IMR-90 (cell line): ENCODE data around the gene WDR27. TPM values are rescaled to one million over a fixed set of nuclear protein-coding genes. Genes with fewer than 3 reads are reported as not detected.

Source experiments
- ATAC-seq: fragments of 200-7000 bp; cut with Tn5 transposase; 2 replicates; pipeline ENCODE4 v1.9.1; 2020; ENCODE audit warnings: low read depth, mild to moderate bottlenecking, moderate library complexity
- BruUV-seq: library from RNA; stranded (reverse); fragments of 400-500 nt; replicated peaks from 2 replicates; lab custom pipeline; 2021; lab: Mats Ljungman, UMichigan
- CTCF ChIA-PET: fragments of 300-600 bp; formaldehyde crosslinking; extraction: SDS; loops from one replicate; lab custom pipeline; 2021; ENCODE audit warnings: antibody characterized with exemption; lab: Yijun Ruan, JAX
- POLR2A ChIA-PET: fragments of 300-600 bp; sonication (Branson Sonifier 250); formaldehyde crosslinking; loops from one replicate; lab custom pipeline; 2022; ENCODE audit warnings: antibody characterized with exemption; ENCODE audit not compliant: unreplicated experiment; lab: Charles Lee
- DNase-seq: peaks from one replicate; pipeline ENCODE4 v3.0.0; 2013
- H2AFZ ChIP-seq: replicated peaks from 2 replicates; pipeline ENCODE3; 2013; ENCODE audit warnings: low read length, mild to moderate bottlenecking; ENCODE audit not compliant: poor library complexity
- H2AK5ac ChIP-seq: 2 replicates; pipeline ENCODE4 v1.6.1; 2013; ENCODE audit warnings: low read depth, low read length, inconsistent platforms
- H2AK9ac ChIP-seq: replicated peaks from 2 replicates; pipeline ENCODE3; 2013; ENCODE audit warnings: mild to moderate bottlenecking, low read depth, low read length, moderate library complexity; ENCODE audit not compliant: poor library complexity
- H2BK120ac ChIP-seq: 2 replicates; pipeline ENCODE4 v1.6.1; 2013; ENCODE audit warnings: low read depth, low read length, inconsistent platforms
- H2BK15ac ChIP-seq: 3 replicates; pipeline ENCODE4 v1.6.1; 2013; ENCODE audit warnings: low read depth, low read length, inconsistent platforms
- H2BK20ac ChIP-seq: 2 replicates; pipeline ENCODE4 v1.6.1; 2013; ENCODE audit warnings: low read depth, mild to moderate bottlenecking, inconsistent platforms, low read length, moderate library complexity
- H2BK5ac ChIP-seq: 2 replicates; pipeline ENCODE4 v1.6.1; 2013; ENCODE audit warnings: mild to moderate bottlenecking, low read depth, low read length, inconsistent platforms; ENCODE audit not compliant: poor library complexity, severe bottlenecking
- H3K14ac ChIP-seq: replicated peaks from 2 replicates; pipeline ENCODE4 v1.6.1; 2013; ENCODE audit warnings: low read depth, low read length, inconsistent platforms
- H3K18ac ChIP-seq: 2 replicates; pipeline ENCODE4 v1.6.1; 2013; ENCODE audit warnings: low read depth, low read length, control low read depth
- H3K23ac ChIP-seq: 2 replicates; pipeline ENCODE4 v1.6.1; 2013; ENCODE audit warnings: low read depth, low read length, inconsistent platforms
- H3K27ac ChIP-seq: 2 replicates; pipeline ENCODE4 v1.5.1; 2013; ENCODE audit warnings: mild to moderate bottlenecking, control low read depth, low read length; ENCODE audit not compliant: insufficient read depth
- H3K27me3 ChIP-seq: 2 replicates; pipeline ENCODE4 v1.6.1; 2013; ENCODE audit warnings: low read length; ENCODE audit not compliant: control insufficient read depth, insufficient read depth
- H3K36me3 ChIP-seq: 2 replicates; pipeline ENCODE4 v1.6.1; 2013; ENCODE audit warnings: low read length, mixed read lengths; ENCODE audit not compliant: control insufficient read depth, insufficient read depth
- H3K4ac ChIP-seq: 2 replicates; pipeline ENCODE4 v1.6.1; 2013; ENCODE audit warnings: low read depth, low read length, inconsistent platforms
- H3K4me1 ChIP-seq: 2 replicates; pipeline ENCODE4 v1.6.1; 2013; ENCODE audit warnings: low read length, mixed read lengths; ENCODE audit not compliant: control insufficient read depth, insufficient read depth
- H3K4me2 ChIP-seq: 2 replicates; pipeline ENCODE4 v1.6.1; 2013; ENCODE audit warnings: low read depth, mild to moderate bottlenecking, control low read depth, low read length, moderate library complexity
- H3K4me3 ChIP-seq: 2 replicates; pipeline ENCODE4 v1.5.1; 2013; ENCODE audit warnings: low read depth, mild to moderate bottlenecking, control low read depth, low read length, moderate library complexity; ENCODE audit not compliant: insufficient read depth
- H3K56ac ChIP-seq: 2 replicates; pipeline ENCODE4 v1.6.1; 2013; ENCODE audit warnings: low read length, inconsistent platforms; ENCODE audit not compliant: insufficient read depth; ENCODE audit errors: extremely low read depth
- H3K79me1 ChIP-seq, 2 experiments: 2 replicates each; pipeline ENCODE4 v1.6.1; 2013; ENCODE audit warnings: low read length in 2 of 2, inconsistent platforms in 1 of 2, low read depth in 1 of 2
- H3K9ac ChIP-seq: 2 replicates; pipeline ENCODE4 v1.6.1; 2013; ENCODE audit warnings: low read depth, low read length, control low read depth
- H3K9me1 ChIP-seq: 2 replicates; pipeline ENCODE4 v1.6.1; 2013; ENCODE audit warnings: low read length, inconsistent platforms; ENCODE audit not compliant: insufficient read depth
- H3K9me3 ChIP-seq: 2 replicates; pipeline ENCODE4 v1.6.1; 2013; ENCODE audit warnings: low read length; ENCODE audit not compliant: control insufficient read depth, insufficient read depth
- H4K20me1 ChIP-seq: 2 replicates; pipeline ENCODE4 v1.6.1; 2013; ENCODE audit warnings: low read length, inconsistent platforms; ENCODE audit not compliant: insufficient read depth
- H4K5ac ChIP-seq: 2 replicates; pipeline ENCODE4 v1.6.1; 2013; ENCODE audit warnings: mild to moderate bottlenecking, low read depth, low read length, control low read depth
- H4K8ac ChIP-seq, 2 experiments: 2 replicates each; pipeline ENCODE4 v1.6.1; 2013; ENCODE audit warnings: low read depth in 2 of 2, low read length in 2 of 2, control low read depth in 1 of 2, inconsistent platforms in 1 of 2
- H4K91ac ChIP-seq: 2 replicates; pipeline ENCODE4 v1.6.1; 2013; ENCODE audit warnings: low read depth, low read length, inconsistent platforms; ENCODE audit not compliant: insufficient read depth
- POLR2A ChIP-seq: IDR thresholded peaks from 2 replicates; pipeline ENCODE4 v1.6.1; 2012; ENCODE audit warnings: mild to moderate bottlenecking, low read depth, low read length
- RAD21 ChIP-seq: IDR thresholded peaks from 2 replicates; pipeline ENCODE4 v1.6.1; 2012; ENCODE audit warnings: low read length, improper control_type of control experiment
- WGBS, 2 experiments: methylation state at CpG; one replicate each; pipeline versions ENCODE4 v1.1.5 to v1.1.7; 2013; ENCODE audit warnings: missing lambda C conversion rate in 2 of 2; ENCODE audit not compliant: insufficient read length in 1 of 2; ENCODE audit errors: extremely low coverage in 2 of 2; 5-methylcytosine and 5-hydroxymethylcytosine counted together
- dilution Hi-C: fragments of 300-500 bp; cut with HindIII; formaldehyde crosslinking; loops from one replicate; pipeline ENCODE4 v1.14.3; 2018; ENCODE audit warnings: low sequenced_read_pairs; ENCODE audit not compliant: unreplicated experiment
- in situ Hi-C: fragments of 300-500 bp; cut with MboI; formaldehyde crosslinking; loops from 3 replicates; pipeline ENCODE4 v1.14.3; 2019; ENCODE audit warnings: low sequenced_read_pairs, inconsistent platforms, mixed read lengths
- intact Hi-C: fragments of 100-400 bp; cut with micrococcal nuclease; formaldehyde crosslinking; loops from 2 replicates; pipeline ENCODE4 v1.10.0; 2022
- polyA plus RNA-seq, 3 experiments: library from polyadenylated mRNA; depleted of rRNA; stranded (reverse); fragments of >200 nt; gene quantifications; 2 replicates each; pipeline ENCODE4 v1.2.3, GENCODE V29; 2012; ENCODE audit warnings: low replicate concordance in 1 of 3
- total RNA-seq: library from RNA; depleted of rRNA; stranded (reverse); fragments of >200 nt; gene quantifications from 2 replicates; pipeline ENCODE4 v1.2.3, GENCODE V29; 2012

Gene WDR27
- total and polyA plus RNA-seq, 2 of the 4 experiments (the other 2 are of a cell fraction), result 7.0 to 18.5 TPM

GRCh38 chr6:169700296-169700695 lies 1.5 kb downstream of the WDR27 start:
- intact Hi-C loops, result loop anchor here (2.0 to 5.0 kb wide), 3 partner anchors 45 to 448 kb away; partner anchors contain the start of gene THBS2
- WGBS, 2 experiments, result no CpG with 5 or more reads among the region's 5 CpGs
- Histone ChIP-seq H2BK20ac (0 out of 2 replicates have a peak overlapping the region, but pooled peaks have one; percentile 5), H3K4me3 (no peak overlapping the region; the same call in 1 of the 2 replicates), H3K27me3 (no peaks in the 10 kb centered on the region), H4K5ac (peak overlapping the region; percentile 63), H3K4me2 (peak overlapping the region; percentile 63), H4K8ac (peak overlapping the region; percentile 31 to 66; a peak in 2 of 4 replicates), H3K14ac (no peak overlapping the region), H2BK15ac (no peak overlapping the region), H3K36me3 (peaks cover 9% of the 10 kb centered on the region), H3K4me1 (peaks cover 9% of the 10 kb centered on the region), H4K91ac (peak overlapping the region; percentile 48), H2AK9ac (no peak overlapping the region), H3K4ac (peak overlapping the region; percentile 35), H3K27ac (peak overlapping the region; percentile 35; the same call in 1 of the 2 replicates), H3K9me3 (no peaks in the 10 kb centered on the region), H2BK5ac (peak overlapping the region; percentile 16), H3K56ac (no peak overlapping the region), H3K9ac (peak overlapping the region; percentile 1), H2AFZ (no peak overlapping the region), H3K9me1 (peaks cover 9% of the 10 kb centered on the region; the same call in 1 of the 2 replicates), H2BK120ac (peak overlapping the region; percentile 57; the same call in 1 of the 2 replicates), H2AK5ac (no peak overlapping the region), H3K18ac (no peak overlapping the region), H3K23ac (peak overlapping the region; percentile 80; the same call in 1 of the 2 replicates), H3K79me1 (peaks cover 29 to 62% of the 10 kb centered on the region in 2 experiments), H4K20me1 (peaks cover 6% of the 10 kb centered on the region; the same call in 1 of the 2 replicates)
- ChIA-PET CTCF (no interaction called here), POLR2A (no interaction called here)
- DNase-seq (peak; percentile 29), ATAC-seq (no peak)
- TF ChIP-seq RAD21 (no peak), POLR2A (no peak)
- dilution Hi-C loops, result no loop called here
- in situ Hi-C loops, result no loop called here
- no TSS peak for BruUV-seq
